ENCODE data around the gene RUVBL2.

RUVBL2 gene

DNA sequence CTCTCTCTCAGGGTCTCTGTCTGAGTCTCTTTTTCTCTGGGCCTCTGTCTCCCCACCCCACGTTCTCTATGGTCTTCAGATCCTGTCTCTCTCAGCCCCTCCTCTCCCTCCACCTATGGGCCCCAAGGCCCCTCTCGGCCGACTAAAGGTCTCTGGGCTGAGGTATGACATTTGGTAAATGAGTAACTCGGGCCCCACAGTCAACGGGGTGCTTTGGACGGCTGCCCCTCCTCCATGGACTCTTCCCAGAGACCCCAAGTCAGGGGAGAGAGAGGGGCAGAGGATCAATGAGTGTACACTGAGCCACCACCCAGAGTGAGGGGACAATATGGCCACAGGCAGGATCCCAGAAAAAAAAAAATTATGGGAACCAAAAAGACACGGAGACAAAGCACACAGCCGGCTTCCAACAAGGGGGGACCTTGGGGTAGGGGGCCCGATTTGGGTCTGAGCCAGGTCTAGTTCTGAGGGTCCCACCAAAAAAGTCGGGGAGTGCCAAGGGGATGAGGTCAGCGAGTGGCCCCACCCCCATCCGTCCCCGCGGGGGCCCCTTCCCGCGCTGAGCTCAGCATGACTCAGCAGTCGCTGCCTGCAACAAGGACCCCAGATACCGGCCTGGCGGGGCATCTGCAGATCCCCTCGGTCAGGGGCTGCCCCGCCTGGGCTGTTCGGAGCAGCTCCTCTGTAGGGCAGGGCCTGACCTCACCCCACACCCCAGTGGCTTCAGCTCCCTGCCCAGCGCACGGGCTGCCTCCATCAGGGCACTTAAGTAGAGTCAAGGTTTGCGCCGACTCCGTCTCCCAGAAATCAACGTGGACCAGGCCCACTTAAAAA, 30.1 kb upstream of the RUVBL2 start:
- DNase-seq: peak; percentile 48 to 96 (median 73)
- intact Hi-C loops (cut with DNase I): loop anchor here (10.0 kb wide), 1 partner anchor 59 kb away; the partner anchor contains the start of gene NUCB1

DNA sequence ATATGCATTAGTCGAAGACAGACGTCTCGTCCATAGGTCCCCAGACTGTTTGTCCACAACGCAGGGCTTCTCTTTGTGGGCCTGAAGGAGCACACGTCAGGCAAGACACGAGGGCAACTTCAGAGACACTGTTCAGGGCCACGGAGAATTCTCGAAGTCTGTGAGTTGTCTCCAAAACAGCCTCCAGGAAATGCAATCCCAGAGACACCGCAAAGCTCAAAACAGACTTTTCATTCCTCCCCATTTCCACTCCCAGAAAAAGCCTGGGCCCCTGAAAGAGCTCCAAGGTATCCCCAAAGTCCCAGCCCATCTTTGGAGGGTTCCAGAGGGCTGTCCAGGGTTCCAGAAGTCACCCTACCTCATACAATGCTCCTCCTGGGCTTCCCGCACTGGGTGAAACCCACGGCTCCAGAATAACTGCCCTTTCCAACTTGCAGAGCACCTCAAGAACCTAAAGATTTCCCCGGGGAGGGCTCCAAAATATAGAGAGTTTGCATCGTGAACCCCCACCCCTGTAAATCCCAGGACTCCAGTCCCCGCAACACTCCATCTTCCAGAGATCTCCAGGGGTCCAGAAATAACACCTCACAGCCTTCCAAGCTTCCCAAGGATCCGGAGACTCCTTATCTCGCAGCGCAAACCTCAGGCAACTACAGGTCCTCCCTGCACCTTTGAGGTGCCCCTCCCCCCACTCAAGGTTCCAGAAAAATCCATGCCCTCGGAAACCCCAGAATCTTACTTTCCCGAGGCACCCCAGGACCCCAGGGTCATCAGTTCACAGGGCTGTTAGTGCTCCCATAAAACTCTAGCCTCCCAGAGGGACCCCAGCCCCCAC, 29.3 kb upstream of the RUVBL2 start:
- no peak for DNase-seq
- intact Hi-C loops (cut with DNase I): loop anchor here (10.0 kb wide), 1 partner anchor 60 kb away; the partner anchor contains the start of gene NUCB1

DNA sequence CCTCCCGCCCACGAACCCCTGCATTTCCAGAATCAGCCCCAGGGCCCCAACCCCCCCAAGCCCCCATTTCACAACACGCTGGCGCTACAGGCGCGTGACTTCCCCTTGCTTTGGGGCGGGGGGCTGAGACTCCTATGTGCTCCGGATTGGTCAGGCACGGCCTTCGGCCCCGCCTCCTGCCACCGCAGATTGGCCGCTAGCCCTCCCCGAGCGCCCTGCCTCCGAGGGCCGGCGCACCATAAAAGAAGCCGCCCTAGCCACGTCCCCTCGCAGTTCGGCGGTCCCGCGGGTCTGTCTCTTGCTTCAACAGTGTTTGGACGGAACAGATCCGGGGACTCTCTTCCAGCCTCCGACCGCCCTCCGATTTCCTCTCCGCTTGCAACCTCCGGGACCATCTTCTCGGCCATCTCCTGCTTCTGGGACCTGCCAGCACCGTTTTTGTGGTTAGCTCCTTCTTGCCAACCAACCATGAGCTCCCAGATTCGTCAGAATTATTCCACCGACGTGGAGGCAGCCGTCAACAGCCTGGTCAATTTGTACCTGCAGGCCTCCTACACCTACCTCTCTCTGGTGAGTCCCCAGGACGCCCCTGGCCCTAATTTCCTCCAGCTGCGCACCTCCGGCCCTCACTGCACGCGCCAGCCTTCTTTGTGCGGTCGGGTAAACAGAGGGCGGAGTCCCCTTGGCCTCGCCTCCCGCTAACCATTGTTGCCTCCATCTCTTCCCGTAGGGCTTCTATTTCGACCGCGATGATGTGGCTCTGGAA, 28.5 kb upstream of the RUVBL2 start, which contains the start of gene FTL:
Gene FTL (plus strand): TSS at position 270 of the 766 bp plus-strand sequence. CDS start 199 bp downstream, at position 469.
- intact Hi-C loops (cut with DNase I): loop anchor here (10.0 kb wide), 1 partner anchor 60 kb away; the partner anchor contains the start of gene NUCB1

DNA sequence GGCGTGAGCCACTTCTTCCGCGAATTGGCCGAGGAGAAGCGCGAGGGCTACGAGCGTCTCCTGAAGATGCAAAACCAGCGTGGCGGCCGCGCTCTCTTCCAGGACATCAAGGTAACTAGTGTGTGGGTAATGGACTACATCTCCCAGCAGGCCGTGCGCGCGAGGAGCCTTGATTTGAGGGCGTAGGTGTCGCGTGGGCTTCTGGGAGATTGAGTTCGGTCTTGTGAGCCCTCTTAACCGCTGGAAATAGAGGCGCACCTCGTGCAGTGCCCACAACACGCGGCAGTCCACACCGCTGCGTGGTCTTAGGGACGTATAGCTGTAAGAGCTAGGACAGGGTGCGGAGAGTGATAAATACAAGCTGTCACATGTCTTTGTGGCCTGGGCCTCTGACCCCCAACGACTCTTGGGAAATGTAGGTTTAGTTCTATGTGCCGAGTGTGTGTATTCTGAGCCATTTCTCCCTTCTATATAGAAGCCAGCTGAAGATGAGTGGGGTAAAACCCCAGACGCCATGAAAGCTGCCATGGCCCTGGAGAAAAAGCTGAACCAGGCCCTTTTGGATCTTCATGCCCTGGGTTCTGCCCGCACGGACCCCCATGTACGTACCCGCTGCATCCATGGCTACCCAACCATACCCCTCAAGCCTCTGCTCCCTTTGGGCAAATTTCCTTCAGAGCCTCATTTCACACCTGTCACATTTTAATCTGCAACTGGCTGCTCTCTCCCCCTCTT, 27.7 kb upstream of the RUVBL2 start:
- intact Hi-C loops (cut with DNase I): loop anchor here (10.0 kb wide), 1 partner anchor 61 kb away; the partner anchor contains the start of gene NUCB1
- DNase-seq: peak; percentile 83 to 98 (median 91)

More for the DNA sequence above, 28.5 kb upstream of the RUVBL2 start, which contains the start of gene FTL:
- peak; percentile 98 to 100 (median 99) for DNase-seq

DNA sequence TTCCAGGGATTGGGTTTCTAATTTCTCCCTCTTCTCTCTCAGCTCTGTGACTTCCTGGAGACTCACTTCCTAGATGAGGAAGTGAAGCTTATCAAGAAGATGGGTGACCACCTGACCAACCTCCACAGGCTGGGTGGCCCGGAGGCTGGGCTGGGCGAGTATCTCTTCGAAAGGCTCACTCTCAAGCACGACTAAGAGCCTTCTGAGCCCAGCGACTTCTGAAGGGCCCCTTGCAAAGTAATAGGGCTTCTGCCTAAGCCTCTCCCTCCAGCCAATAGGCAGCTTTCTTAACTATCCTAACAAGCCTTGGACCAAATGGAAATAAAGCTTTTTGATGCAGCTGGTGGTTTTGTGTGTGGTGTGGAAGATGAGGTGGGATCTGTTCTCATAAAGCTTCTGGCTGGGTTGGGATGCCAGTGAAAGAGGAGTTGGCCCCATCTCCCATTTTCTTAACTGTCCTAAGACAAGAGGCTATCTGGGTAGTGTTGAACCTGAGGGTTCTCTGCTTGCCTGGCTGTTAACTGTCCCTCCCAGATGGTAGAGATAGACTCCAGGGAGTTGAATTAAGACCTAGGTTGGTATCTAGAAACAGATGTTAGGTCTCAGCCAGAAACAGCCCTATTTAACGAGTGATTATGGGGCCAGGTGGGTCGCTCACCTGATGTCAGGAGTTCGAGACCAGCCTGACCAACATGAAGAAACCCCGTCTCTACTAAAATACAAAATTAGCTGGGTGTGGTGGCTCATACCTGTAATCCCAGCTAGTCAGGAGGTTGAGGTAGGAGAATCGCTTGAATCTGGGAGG, 26.9 kb upstream of the RUVBL2 start:
- no peak for DNase-seq
- intact Hi-C loops (cut with DNase I): loop anchor here (10.0 kb wide), 1 partner anchor 62 kb away; the partner anchor contains the start of gene NUCB1

DNA sequence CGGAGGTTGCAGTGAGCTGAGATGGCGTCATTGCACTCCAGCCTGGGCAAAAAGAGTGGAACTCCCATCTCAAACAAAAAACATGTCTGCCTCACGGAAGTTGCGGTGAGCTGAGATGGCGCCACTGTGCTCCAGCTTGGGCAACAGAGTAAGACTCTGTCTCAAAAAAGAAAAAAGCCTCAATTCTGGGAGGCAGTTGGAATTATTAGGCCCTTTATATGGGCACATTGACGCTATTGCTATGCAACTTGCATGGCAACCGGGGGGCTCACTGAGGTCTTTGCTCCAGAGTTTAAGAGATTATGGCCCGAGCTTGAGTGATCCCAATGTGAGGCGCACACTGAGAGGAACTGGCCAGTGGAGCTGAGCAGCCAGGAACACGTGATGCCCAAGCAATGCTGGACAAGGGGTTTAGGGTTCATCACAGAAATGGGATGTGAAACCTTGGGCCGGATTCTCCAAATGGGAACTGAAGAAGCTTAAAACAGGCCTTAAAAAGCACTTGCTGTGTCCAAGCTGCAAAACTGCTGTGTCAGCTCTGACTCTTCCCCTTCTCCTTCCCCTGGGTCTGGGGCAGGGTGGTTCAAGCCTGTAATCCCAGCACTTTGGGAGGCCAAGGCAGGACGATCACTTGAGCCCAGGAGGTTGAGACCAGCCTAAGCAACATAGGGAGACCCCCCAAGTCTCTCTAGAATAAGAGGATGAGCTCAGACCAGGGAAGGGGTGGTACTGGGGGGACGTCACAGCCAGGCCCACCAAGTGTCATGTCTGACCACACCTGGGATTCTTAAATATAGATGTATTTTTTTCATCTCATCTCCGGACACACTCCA, 26.1 kb upstream of the RUVBL2 start:
- intact Hi-C loops (cut with DNase I): loop anchor here (10.0 kb wide), 1 partner anchor 63 kb away; the partner anchor contains the start of gene NUCB1
- peak in 2 of 10 donors; percentile 45 to 90 for DNase-seq

DNA sequence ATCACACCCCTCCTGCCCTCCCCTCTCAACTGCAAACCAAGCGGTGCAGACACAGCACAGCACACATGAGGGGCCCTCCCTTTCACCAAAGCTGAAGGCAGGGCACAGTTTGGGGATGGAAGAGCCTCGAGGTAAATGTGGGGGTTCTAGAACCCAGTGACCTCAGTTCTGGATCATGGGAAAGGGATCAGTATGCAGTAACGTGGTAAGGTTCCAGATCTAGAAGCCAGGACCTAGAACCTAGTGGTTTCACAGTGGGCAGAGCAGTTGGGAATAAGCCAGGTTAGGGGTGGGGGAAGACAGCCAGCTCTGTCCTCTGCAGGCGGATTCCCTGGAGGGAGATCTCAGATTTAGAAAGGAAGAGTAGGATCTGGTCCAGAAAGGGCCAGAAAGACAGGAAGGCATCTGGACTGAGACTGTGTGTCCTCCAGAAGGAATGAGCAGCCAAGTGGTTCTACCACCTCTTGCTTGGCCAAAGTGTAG, 25.5 kb upstream of the RUVBL2 start:
- no peak for DNase-seq
- intact Hi-C loops (cut with DNase I): loop anchor here (10.0 kb wide), 1 partner anchor 63 kb away; the partner anchor contains the start of gene NUCB1

DNA sequence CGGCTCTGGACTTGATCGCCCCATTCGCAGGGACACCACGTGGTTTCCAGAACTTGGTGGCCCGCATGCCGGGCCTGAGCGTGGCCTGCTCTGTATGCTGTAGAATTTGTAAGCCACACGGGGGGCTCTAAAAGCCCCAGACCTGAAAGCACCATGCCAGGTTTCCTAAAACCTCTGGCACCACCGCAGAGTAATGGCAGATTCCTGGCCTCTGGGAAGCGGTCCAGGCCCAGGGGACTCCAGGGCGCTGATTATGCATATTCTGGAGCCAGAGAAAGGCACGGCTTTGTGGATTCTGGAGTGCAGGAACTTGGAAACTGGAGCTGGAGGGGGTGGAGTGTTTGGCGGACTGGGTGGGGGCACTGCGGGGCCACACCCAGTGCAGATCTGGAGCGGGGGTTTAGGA, 24.9 kb upstream of the RUVBL2 start:
- intact Hi-C loops (cut with DNase I): loop anchor here (10.0 kb wide), 1 partner anchor 64 kb away; the partner anchor contains the start of gene NUCB1
- no peak for DNase-seq

DNA sequence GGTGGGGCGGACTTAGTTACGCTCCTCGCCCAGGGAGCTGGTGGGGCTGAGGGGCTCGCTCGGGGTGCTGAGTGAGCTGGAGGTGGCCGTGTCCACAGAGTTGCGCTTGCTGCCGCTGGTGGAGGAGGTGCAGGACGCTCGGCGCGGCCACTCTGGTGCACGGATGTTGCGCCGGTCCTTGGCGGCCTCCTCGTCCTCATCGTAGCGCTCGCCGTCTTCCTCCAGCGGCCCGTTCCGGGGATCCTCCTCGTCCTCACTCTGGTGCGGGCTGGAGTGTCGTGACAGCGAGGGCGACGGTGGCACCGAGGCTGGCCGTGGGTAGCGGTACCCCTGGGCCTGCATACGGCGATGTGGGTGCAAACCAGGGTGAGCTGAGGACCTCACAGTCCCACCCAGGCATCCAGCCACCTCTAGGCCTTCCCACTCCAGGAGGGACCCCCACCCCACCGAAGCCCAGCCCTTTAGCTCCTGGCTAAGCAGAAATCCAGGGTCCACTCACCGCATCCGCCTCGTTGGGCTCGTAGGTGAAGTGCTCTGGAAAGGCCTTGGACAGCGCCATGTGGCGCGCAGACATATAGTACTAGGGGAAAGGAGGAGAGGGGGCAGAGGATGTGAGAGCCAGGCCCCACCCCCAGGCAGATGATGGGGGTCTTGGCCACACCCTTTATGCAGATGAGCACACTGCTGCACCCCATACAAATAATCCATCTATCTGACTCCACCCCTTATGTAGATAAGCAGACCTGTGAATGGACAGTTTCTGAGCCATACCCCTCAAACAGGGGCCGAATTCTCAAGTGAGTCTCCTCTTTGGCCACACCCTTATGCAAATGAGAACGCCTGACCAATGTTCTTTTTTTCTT, 24.2 kb upstream of the RUVBL2 start:
- intact Hi-C loops (cut with DNase I): loop anchor here (10.0 kb wide), 1 partner anchor 65 kb away; the partner anchor contains the start of gene NUCB1

DNA sequence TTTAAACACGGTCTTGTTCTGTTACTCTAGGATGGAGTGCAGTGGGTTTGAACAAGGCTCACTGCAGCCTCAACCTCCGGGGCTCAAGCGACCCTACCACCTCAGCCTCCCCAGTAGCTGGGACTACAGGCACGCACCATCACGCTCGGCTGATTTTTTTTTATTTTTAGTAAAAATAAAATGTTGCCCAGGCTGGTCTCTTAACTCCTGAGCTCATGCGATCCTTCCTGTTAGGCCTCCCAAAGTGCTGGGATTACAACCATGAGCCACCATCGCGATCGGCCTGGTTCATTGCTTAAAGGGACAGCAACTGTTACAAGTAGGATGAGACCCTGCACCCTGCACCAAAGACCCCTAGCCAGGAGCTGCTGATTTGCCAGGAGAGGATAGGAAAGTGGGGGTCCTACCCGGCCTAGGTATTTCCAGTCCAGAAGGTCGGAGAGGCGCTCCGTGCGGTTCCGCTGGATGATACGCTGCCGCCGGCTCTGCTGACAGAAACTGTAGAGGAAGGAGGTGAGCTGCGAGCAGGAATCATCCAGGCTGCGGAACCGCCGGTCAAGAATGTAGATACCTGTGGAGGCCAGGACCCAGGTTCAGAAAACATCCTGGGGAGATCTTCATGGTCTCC, 23.4 kb upstream of the RUVBL2 start:
- no peak for DNase-seq
- intact Hi-C loops (cut with DNase I): no loop called here

More for the DNA sequence above, 24.2 kb upstream of the RUVBL2 start:
- peak in 1 of 10 donors; percentile 85 for DNase-seq

DNA sequence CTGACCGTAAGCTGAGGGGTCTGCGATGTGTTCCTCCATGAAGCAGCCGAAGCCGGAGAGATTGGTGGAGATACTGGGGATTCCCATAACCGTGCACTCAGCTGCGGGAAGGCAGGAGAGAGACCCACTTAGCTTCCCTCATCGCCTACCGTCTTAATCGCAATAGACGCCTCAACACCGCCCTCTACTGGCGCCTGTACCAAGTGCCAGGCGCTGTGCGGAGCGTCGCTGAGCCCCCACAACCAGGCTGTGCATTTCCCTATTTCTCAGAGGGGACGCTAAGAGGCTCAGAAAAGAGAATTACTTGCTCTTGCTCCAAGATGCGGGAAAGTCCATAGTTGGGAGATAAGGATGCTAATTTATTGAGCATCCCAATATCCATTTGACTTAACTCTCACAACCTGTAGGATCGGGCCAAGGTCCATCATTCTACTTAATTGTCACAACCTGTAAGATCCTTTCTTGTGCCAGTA, 22.7 kb upstream of the RUVBL2 start:
- intact Hi-C loops (cut with DNase I): no loop called here
- peak; percentile 50 to 96 (median 82) for DNase-seq

DNA sequence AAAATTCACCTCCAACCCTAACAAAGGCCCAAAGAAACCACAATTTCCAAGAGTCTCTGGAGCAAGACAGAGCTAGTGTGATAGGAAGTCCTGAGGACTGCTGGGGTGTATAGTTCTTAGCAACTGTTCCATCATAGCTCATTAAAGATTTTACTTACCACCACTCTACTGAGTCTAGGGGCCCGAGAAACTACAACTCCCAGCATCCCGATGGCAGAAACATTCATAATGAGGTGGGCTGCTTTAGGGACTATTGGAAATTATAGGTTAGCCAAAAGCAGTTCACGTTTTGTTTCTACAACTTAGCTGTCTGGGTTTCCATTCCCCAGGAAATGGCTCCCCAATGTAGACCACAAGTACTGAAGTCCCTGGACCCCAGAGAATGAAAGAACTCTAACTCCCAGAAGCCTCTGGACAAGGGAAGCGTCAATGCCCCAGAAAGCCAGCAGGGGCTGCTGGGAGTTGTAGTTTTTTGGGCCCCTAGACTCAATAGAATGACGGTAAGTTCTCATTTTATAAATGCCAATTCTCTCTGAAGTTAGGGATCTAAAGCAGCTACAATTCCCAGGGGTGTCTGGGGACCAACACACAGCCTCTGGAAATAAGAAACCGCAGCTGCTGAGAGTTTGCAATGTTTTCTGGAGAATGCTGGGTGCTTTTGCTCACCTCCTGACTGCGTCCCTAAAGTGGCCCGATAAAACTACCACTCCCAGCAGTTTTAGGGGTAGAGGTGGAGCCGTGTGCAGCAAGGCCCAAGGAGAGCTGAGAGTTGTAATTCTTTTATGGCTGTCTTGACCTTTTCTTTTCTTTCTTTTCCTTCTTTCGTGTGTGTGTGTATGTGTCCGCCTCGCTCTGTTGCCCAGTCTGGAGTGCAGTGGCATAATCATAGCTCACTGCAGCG, 17.5 kb upstream of the RUVBL2 start:
- intact Hi-C loops (cut with DNase I): no loop called here
- no peak for DNase-seq

DNA sequence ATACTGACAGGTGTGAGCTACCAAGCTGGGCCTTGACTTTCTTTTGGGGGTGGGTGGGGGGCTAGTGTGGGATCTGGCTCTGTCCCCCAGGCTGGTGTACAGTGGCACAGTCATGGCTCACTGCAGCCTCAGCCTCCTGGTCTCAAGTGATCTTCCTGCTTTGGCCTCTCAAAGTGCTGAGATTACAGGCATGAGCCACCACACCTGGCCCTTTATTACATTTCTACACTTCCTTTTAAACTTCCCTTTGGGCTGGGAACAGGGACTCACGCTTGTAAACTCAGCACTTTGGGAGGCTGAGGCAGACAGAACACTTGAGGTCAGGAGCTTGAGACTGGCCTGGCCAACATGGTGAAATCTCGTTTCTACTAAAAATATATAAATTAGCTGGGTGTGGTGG, 16.6 kb upstream of the RUVBL2 start:
- DNase-seq: no peak
- intact Hi-C loops (cut with DNase I): no loop called here

DNA sequence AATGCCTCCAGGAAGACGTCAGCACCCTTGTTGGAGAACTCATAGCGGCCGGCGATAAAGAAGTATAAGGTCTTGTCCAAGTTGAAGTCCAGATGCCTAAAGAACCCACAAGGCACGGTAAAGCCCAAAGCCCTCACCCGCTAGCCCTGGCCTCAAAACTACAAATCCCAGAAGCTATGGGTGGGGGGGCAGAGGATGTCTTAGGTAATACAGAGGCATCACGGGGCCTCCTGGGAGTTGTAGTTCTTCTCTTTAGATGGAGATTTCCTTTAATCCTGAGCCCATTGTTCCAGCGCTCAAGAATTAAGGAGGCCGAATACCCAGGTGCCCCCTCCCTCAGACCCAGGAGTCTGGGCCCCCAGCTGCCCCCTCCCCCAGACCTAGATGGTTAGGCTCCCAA, 11.4 kb upstream of the RUVBL2 start:
- no peak for DNase-seq
- intact Hi-C loops (cut with DNase I): no loop called here

DNA sequence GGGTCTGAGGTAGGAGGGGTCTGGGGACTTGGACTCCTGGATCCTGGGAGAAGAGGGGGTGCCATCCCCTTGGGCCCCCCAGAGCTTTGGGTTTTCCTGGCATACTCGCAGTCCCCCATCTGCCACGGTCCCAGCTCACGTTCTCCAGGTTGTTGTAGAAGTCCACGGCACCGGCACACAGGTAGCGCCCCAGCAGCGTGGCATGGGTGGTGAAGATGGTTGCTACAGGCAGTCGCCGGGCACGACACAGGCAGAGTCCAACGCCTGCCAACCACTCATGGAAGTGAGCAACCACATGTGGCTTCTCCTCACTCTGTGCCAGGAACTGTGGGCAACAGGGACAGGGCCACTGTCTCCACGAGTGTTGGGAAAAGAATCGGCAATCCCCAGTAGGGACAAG, 8.0 kb upstream of the RUVBL2 start:
- DNase-seq: no peak
- intact Hi-C loops (cut with DNase I): no loop called here

Data from posterior cingulate gyrus (tissue), 11 donors.